Lower leg skin (tissue), 4 donors: ENCODE results near the gene FOXO6. TPM values are rescaled to one million over a fixed set of nuclear protein-coding genes. Genes with fewer than 3 reads are reported as not detected.

Experiments
- DNase-seq, 2 donors: peaks; one replicate each; pipeline ENCODE4 v3.0.0-alpha.2; 2019; ENCODE audit warnings: low spot score in 2 of 2
- H3K4me3 ChIP-seq: fragments of 200-600 bp; sonication (generic); 2 replicates; pipeline ENCODE4 v1.5.1; 2017; ENCODE audit warnings: mild to moderate bottlenecking, low read depth; ENCODE audit not compliant: poor library complexity, severe bottlenecking
- POLR2A ChIP-seq, 2 donors: fragments of 450-650 bp; IDR thresholded peaks; one replicate each; pipeline ENCODE4 v1.6.1; 2016 to 2017; ENCODE audit warnings: antibody characterized with exemption in 2 of 2, mild to moderate bottlenecking in 1 of 2, moderate library complexity in 1 of 2
- WGBS, 2 donors: methylation state at CpG; one replicate each; pipeline ENCODE4 v1.1.5; 2018; 5-methylcytosine and 5-hydroxymethylcytosine counted together
- intact Hi-C: fragments of 100-400 bp; cut with DNase I; formaldehyde crosslinking; loops from one replicate; pipeline ENCODE4 v1.15.0; 2023; ENCODE audit warnings: low total_unique reads
- total RNA-seq, 4 donors: library from RNA; depleted of rRNA; stranded (reverse); fragments of >200 nt; gene quantifications; one replicate each; pipeline ENCODE4 v1.1.0, GENCODE V29; 2016
- TF ChIP-seq, protein P1 (sequence below), 3 donors: fragments of 450-650 bp; IDR thresholded peaks; one replicate each; pipeline ENCODE4 v1.5.1; 2016; ENCODE audit warnings: antibody characterized with exemption in 3 of 3, mild to moderate bottlenecking in 3 of 3, moderate library complexity in 2 of 3

The FOXO6 gene
- total RNA-seq, 4 donors from 2014 or later = 0.15 to 3.5 (median 1.5) TPM

GRCh38 chr1:41430582-41430981 lies 69.3 kb downstream of the FOXO6 start:
- no peak for DNase-seq
- no peak overlapping the region for H3K4me3 ChIP-seq
- WGBS, 2 donors = 66 to 73% methylated on average over 4 of the region's 4 CpGs
- TF ChIP-seq POLR2A (IDR thresholded peaks at IDR 0.05) = no peak
- TF ChIP-seq, protein P1, sequence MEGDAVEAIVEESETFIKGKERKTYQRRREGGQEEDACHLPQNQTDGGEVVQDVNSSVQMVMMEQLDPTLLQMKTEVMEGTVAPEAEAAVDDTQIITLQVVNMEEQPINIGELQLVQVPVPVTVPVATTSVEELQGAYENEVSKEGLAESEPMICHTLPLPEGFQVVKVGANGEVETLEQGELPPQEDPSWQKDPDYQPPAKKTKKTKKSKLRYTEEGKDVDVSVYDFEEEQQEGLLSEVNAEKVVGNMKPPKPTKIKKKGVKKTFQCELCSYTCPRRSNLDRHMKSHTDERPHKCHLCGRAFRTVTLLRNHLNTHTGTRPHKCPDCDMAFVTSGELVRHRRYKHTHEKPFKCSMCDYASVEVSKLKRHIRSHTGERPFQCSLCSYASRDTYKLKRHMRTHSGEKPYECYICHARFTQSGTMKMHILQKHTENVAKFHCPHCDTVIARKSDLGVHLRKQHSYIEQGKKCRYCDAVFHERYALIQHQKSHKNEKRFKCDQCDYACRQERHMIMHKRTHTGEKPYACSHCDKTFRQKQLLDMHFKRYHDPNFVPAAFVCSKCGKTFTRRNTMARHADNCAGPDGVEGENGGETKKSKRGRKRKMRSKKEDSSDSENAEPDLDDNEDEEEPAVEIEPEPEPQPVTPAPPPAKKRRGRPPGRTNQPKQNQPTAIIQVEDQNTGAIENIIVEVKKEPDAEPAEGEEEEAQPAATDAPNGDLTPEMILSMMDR (IDR thresholded peaks at IDR 0.05) = no peak
- intact Hi-C loops = no loop called here

GRCh38 chr1:41431490-41432350 lies 70.5 kb downstream of the FOXO6 start:
- no peak for TF ChIP-seq POLR2A (IDR thresholded peaks at IDR 0.05)
- TF ChIP-seq, protein P1 (IDR thresholded peaks at IDR 0.05) = no peak
- peak in 1 of 2 donors; percentile 91 for DNase-seq
- no peak overlapping the region for H3K4me3 ChIP-seq
- intact Hi-C loops = no loop called here
- WGBS, 2 donors = 78 to 86% methylated on average over 19 to 20 of the region's 20 CpGs

Other genes starting within 250 kb of the FOXO6 start
- gene SCMH1, start 119.1 kb upstream of the FOXO6 start, total RNA-seq = 10 to 100 TPM in 3 of 4 donors, 1 to 10 TPM in 1; 8.9 to 30.9 (median 21.8) TPM
- gene EDN2, start 123.2 kb downstream of the FOXO6 start, total RNA-seq = 10 to 100 TPM in 1 of 4 donors, 1 to 10 TPM in 3; 1.2 to 13.0 (median 3.9) TPM